Left lung (tissue), 10 donors: Measurements from ENCODE around the gene COL4A2. TPM values are rescaled to one million over a fixed set of nuclear protein-coding genes. Genes with fewer than 3 reads are reported as not detected.

Source experiments
- ATAC-seq: fragments of 200-7000 bp; cut with Tn5 transposase; one replicate; pipeline ENCODE4 v1.9.1; 2020; ENCODE audit warnings: moderate library complexity
- DNase-seq, 4 donors: peaks; one replicate each; pipeline ENCODE4 v3.0.0-alpha.2; 2013 to 2020
- H3K27ac ChIP-seq, 2 donors: fragments of 200-600 bp; sonication (generic) in 1 of 2; one replicate each; pipeline versions ENCODE4 v1.5.0 to v1.8.0; 2020 to 2021
- H3K27me3 ChIP-seq, 2 donors: fragments of 200-600 bp; sonication (generic) in 1 of 2; one replicate each; pipeline versions ENCODE4 v1.5.0 to v1.8.0; 2020 to 2021
- H3K36me3 ChIP-seq, 2 donors: fragments of 200-600 bp; sonication (generic) in 1 of 2; one replicate each; pipeline versions ENCODE4 v1.5.0 to v1.8.0; 2020 to 2021
- H3K4me1 ChIP-seq, 2 donors: fragments of 200-600 bp; one replicate each; pipeline ENCODE4 v1.8.0; 2021
- H3K4me3 ChIP-seq, 2 donors: fragments of 200-600 bp; sonication (generic) in 1 of 2; one replicate each; pipeline versions ENCODE4 v1.5.0 to v1.8.0; 2020 to 2021; ENCODE audit warnings: mild to moderate bottlenecking in 1 of 2
- H3K9me3 ChIP-seq, 2 donors: fragments of 200-600 bp; sonication (generic) in 1 of 2; one replicate each; pipeline versions ENCODE4 v1.5.0 to v1.8.0; 2020 to 2021
- CTCF ChIP-seq, 2 donors: fragments of 200-600 bp; sonication (generic) in 1 of 2; IDR thresholded peaks; one replicate each; pipeline versions ENCODE4 v1.5.0 to v1.8.0; 2021; ENCODE audit warnings: antibody characterized with exemption in 2 of 2
- intact Hi-C, 2 donors: fragments of 100-400 bp; cut with DNase I; formaldehyde crosslinking; loops; one replicate each; pipeline versions ENCODE4 v1.11.2 to v1.14.2; 2022
- polyA plus RNA-seq, 6 donors: library from polyadenylated mRNA; unstranded; fragments of 120-200 nt; gene quantifications; one replicate each; pipeline ENCODE4 v1.2.1, GENCODE V29; 2013; ENCODE audit not compliant: insufficient read length in 6 of 6
- total RNA-seq, 2 donors: library from RNA; stranded (reverse); fragmentation: NEBNext Ultra II Directional; extraction: Animal tissue kit (Norgen Biotek cat#: 25700); gene quantifications; one replicate each; pipeline ENCODE4 v1.2.1, GENCODE V29; 2021
- donor health status: DM: no; HTN: yes; CAD: no.
- donor health status: DM: no; HTN: no; CAD: no.

The COL4A2 gene
- total and polyA plus RNA-seq, 8 donors: 307 to 638 (median 395) TPM

- Histone ChIP-seq H3K4me3 (no peak overlapping the region), H3K4me1 (peaks cover 13% of the 10 kb centered on the region in 2 donors), H3K36me3 (no peaks in the 10 kb centered on the region), H3K9me3 (no peaks in the 10 kb centered on the region), H3K27me3 (no peaks in the 10 kb centered on the region), H3K27ac (no peak overlapping the region)
- no peak for ATAC-seq
- TF ChIP-seq CTCF (IDR thresholded peaks at IDR 0.05): no peak
- intact Hi-C loops: no loop called here
- no peak for DNase-seq
Observed at GRCh38 chr13:110283736-110284517, 23.2 kb upstream of the COL4A2 start.

DNA sequence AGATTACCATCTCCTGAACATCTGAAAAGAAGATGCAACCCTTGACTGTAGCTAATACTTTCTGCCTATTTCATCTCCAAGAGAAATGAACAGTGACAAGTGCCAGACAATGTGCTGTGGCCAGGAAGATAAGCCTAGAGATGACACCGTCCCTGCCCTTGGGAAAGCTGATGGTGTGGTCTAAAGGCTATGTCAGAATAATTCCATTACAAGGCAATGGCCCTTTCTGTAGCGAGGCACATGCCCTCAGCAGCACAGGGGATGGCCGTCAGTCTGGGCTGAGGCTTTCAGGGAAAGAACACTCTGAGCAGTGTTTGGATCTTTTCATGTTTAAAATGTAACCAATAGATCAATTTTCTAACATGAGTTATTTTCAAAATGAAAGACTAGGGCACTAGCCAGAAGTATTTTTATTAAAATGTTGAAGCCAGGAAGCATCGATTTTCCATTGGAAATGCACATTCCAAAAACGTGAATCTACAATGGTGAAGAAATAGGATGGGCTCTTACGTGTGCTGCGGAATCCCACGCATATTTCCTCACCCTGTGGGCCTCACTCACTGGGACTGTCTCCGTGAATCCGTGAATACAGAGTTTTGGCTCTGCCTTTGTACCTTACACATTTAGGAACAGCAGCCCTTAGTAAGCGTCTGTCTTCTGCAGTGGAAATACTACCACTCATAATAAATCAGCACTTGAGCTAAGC, 22.2 kb upstream of the COL4A2 start:
- no peak for TF ChIP-seq CTCF (IDR thresholded peaks at IDR 0.05)
- no peak overlapping the region for H3K27ac ChIP-seq
- DNase-seq (no peak), ATAC-seq (no peak)
- no peaks in the 10 kb centered on the region for H3K9me3 ChIP-seq
- no peak overlapping the region for H3K4me3 ChIP-seq
- intact Hi-C loops: no loop called here
- no peaks in the 10 kb centered on the region for H3K36me3 ChIP-seq
- H3K27me3 ChIP-seq: no peaks in the 10 kb centered on the region
- H3K4me1 ChIP-seq: peaks cover 13% of the 10 kb centered on the region in 2 donors

DNA sequence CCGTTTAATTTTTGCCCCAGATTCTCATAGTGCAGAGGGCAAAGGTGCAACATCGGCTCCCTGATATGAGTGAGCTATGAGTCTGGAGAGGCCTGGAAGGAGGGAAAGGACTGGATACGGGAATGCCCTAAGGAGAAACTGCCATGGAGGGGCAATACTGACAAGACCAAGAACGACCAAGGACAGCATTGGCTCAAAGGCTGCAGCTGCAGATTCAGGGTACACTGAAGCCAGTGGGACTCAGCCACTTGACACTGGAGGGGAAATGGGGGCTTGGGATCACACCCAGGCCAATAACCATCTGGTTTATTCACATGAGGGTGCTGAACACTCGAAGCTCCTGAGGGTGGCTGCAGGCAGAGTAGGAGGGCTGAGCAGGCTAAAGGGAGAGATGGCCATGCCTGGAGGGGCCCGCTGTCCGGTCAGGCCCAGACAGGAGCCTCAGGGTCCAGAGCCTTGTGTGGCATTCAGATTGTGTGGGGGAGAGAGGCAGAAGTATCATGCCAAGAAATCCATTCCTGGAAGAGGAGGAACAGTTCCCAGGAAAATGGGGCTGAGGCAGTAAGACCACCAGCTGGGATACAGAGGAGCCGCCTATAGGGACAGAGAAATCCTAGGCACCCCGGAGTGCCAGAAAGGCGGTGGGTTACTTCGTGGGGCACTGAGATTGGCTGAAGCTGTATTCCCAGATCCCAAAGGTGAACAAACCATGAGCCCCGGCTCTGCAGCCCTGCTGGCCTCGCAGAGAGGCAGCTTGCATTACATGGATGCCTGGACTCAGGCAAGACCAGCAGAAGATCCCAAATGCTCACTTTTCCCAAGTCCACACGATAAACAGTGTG, 20.9 kb upstream of the COL4A2 start:
- no peak for TF ChIP-seq CTCF (IDR thresholded peaks at IDR 0.05)
- no peak for ATAC-seq
- Histone ChIP-seq H3K27ac (no peak overlapping the region), H3K4me1 (peaks cover 13% of the 10 kb centered on the region in 2 donors), H3K36me3 (no peaks in the 10 kb centered on the region), H3K4me3 (no peak overlapping the region), H3K9me3 (no peaks in the 10 kb centered on the region), H3K27me3 (no peaks in the 10 kb centered on the region)
- no peak for DNase-seq
- intact Hi-C loops: no loop called here

- no peaks in the 10 kb centered on the region for H3K36me3 ChIP-seq
- H3K9me3 ChIP-seq: no peaks in the 10 kb centered on the region
- H3K4me3 ChIP-seq: no peak overlapping the region
- peaks cover 13% of the 10 kb centered on the region in 2 donors for H3K4me1 ChIP-seq
- peak overlapping the region in 1 of 2 donors; percentile 23 for H3K27ac ChIP-seq
- ATAC-seq (no peak), DNase-seq (no peak)
- no peaks in the 10 kb centered on the region for H3K27me3 ChIP-seq
- intact Hi-C loops: no loop called here
- TF ChIP-seq CTCF (IDR thresholded peaks at IDR 0.05): no peak
Observed at GRCh38 chr13:110286833-110287819, 20.0 kb upstream of the COL4A2 start.
